SK-N-SH (cell line): Measurements from ENCODE around the gene DNAJC5. TPM values are rescaled to one million over a fixed set of nuclear protein-coding genes. Genes with fewer than 3 reads are reported as not detected.

Experiments
- CTCF ChIA-PET: fragments of 300-600, 350-600 bp; formaldehyde crosslinking; extraction: SDS; loops from one replicate; lab custom pipeline; 2021; lab: Yijun Ruan, JAX
- POLR2A ChIA-PET: fragments of 350-600 bp; sonication (Branson Sonifier 250); formaldehyde crosslinking; extraction: SDS; loops from one replicate; lab custom pipeline; 2020; ENCODE audit warnings: antibody characterized with exemption, inconsistent platforms; lab: Yijun Ruan, JAX
- DNase-seq: peaks from one replicate; pipeline ENCODE4 v3.0.0; 2012
- H2AFZ ChIP-seq: fragments of 200-600 bp; sonication (generic); 2 replicates; pipeline ENCODE4 v1.8.1; 2016; ENCODE audit warnings: antibody characterized with exemption, mild to moderate bottlenecking, low read depth
- H3F3A ChIP-seq: fragments of 200-600 bp; sonication (generic); replicated peaks from 2 replicates; pipeline ENCODE3; 2016; ENCODE audit warnings: antibody characterized with exemption, mild to moderate bottlenecking; ENCODE audit not compliant: insufficient read depth
- H3K27ac ChIP-seq, 2 experiments: fragments of 200-500 bp in 1 of 2; fragments of 200-600 bp in 1 of 2; sonication (Bioruptor generic) in 1 of 2; sonication (generic), shearing (Covaris generic) in 1 of 2; 2 replicates each; pipeline versions ENCODE4 v1.5.1 to v1.6.1; 2014 to 2016; ENCODE audit warnings: low read depth in 2 of 2, inconsistent platforms in 1 of 2, low read length in 1 of 2, mild to moderate bottlenecking in 1 of 2, mixed read lengths in 1 of 2
- H3K27me3 ChIP-seq: fragments of 200-600 bp; sonication (generic), shearing (Covaris generic); 2 replicates; pipeline ENCODE4 v1.6.1; 2016; ENCODE audit warnings: mixed run types; ENCODE audit not compliant: insufficient read depth
- H3K36me3 ChIP-seq, 2 experiments: fragments of 200-500 bp in 1 of 2; fragments of 200-600 bp in 1 of 2; sonication (Bioruptor generic) in 1 of 2; sonication (generic) in 1 of 2; replicated peaks in 1 of 2; 2 replicates each; pipeline versions ENCODE3 to v1.5.1; 2014 to 2016; ENCODE audit warnings: low read length in 1 of 2, mild to moderate bottlenecking in 1 of 2; ENCODE audit not compliant: insufficient read depth in 2 of 2, control insufficient read depth in 1 of 2
- H3K4me1 ChIP-seq, 2 experiments: fragments of 200-500 bp in 1 of 2; fragments of 200-600 bp in 1 of 2; sonication (Bioruptor generic) in 1 of 2; sonication (generic), shearing (Covaris generic) in 1 of 2; 2 replicates each; pipeline versions ENCODE4 v1.5.1 to v1.6.1; 2014 to 2016; ENCODE audit warnings: low read depth in 1 of 2, low read length in 1 of 2, mixed run types in 1 of 2; ENCODE audit not compliant: insufficient read depth in 2 of 2, control insufficient read depth in 1 of 2
- H3K4me2 ChIP-seq: fragments of 200-600 bp; sonication (generic), shearing (Covaris generic); 2 replicates; pipeline ENCODE4 v1.6.1; 2017; ENCODE audit warnings: mixed run types
- H3K4me3 ChIP-seq, 2 experiments: fragments of 200-500 bp in 1 of 2; fragments of 200-600 bp in 1 of 2; sonication (Bioruptor generic) in 1 of 2; sonication (generic), shearing (Covaris generic) in 1 of 2; 2 replicates each; pipeline versions ENCODE4 v1.5.1 to v1.8.1; 2014 to 2016; ENCODE audit warnings: low read depth in 2 of 2, inconsistent platforms in 1 of 2, low read length in 1 of 2, mild to moderate bottlenecking in 1 of 2, mixed read lengths in 1 of 2, moderate library complexity in 1 of 2
- H3K79me2 ChIP-seq: fragments of 200-600 bp; sonication (generic); 2 replicates; pipeline ENCODE4 v1.8.1; 2017; ENCODE audit warnings: mild to moderate bottlenecking; ENCODE audit not compliant: insufficient read depth
- H3K9ac ChIP-seq: fragments of 200-600 bp; sonication (generic); 2 replicates; pipeline ENCODE4 v1.6.1; 2017; ENCODE audit warnings: mixed run types
- H3K9me2 ChIP-seq: fragments of 200-600 bp; sonication (generic); 2 replicates; pipeline ENCODE4 v1.6.1; 2017; ENCODE audit warnings: mixed run types
- H3K9me3 ChIP-seq: fragments of 200-600 bp; sonication (generic); 2 replicates; pipeline ENCODE4 v1.6.1; 2017; ENCODE audit warnings: mixed run types, mild to moderate bottlenecking, moderate library complexity
- H4K20me1 ChIP-seq: fragments of 200-600 bp; sonication (generic); 2 replicates; pipeline ENCODE4 v1.6.1; 2017; ENCODE audit warnings: mild to moderate bottlenecking, mixed run types; ENCODE audit not compliant: insufficient read depth
- CTCF ChIP-seq: fragments of 200-600 bp; sonication (generic); IDR thresholded peaks from 2 replicates; pipeline ENCODE4 v1.6.1; 2017; ENCODE audit warnings: antibody characterized with exemption, mild to moderate bottlenecking, moderate library complexity
- NFIC ChIP-seq: IDR thresholded peaks from 2 replicates; pipeline ENCODE4 v1.4.0; 2012; ENCODE audit warnings: borderline replicate concordance
- PBX3 ChIP-seq: IDR thresholded peaks from 2 replicates; pipeline ENCODE4; 2012
- POLR2AphosphoS5 ChIP-seq: IDR thresholded peaks from 2 replicates; pipeline ENCODE4 v1.6.1; 2012; ENCODE audit warnings: low read depth, low read length
- REST ChIP-seq: IDR thresholded peaks from 2 replicates; pipeline ENCODE4 v1.6.1; 2012; ENCODE audit warnings: mild to moderate bottlenecking, low read depth, low read length, moderate library complexity
- RXRA ChIP-seq: IDR thresholded peaks from 2 replicates; pipeline ENCODE4 v1.4.0; 2012; ENCODE audit warnings: low read depth, mild to moderate bottlenecking, borderline replicate concordance
- SMC3 ChIP-seq: IDR thresholded peaks from 2 replicates; pipeline ENCODE4 v1.6.1; 2012; ENCODE audit warnings: low read depth, low read length, improper control_type of control experiment
- WGBS: methylation state at CpG from one replicate; pipeline ENCODE4 v1.1.6; 2017; ENCODE audit warnings: low lambda C conversion rate; 5-methylcytosine and 5-hydroxymethylcytosine counted together
- polyA plus RNA-seq, 3 experiments: library from polyadenylated mRNA; depleted of rRNA; stranded (reverse); fragments of >200 nt; gene quantifications; 2 replicates each; pipeline ENCODE4 v1.2.3, GENCODE V29; 2012

Gene DNAJC5
- polyA plus RNA-seq, 1 of the 3 experiments (the other 2 are of a cell fraction): 24.2 TPM

GRCh38 chr20:63861365-63861934 is 33.5 kb upstream of the DNAJC5 start, which contains the start of gene ABHD16B (continued):
- no peak for TF ChIP-seq REST
- TF ChIP-seq RXRA: no peak
- TF ChIP-seq CTCF: no peak
- no peak for TF ChIP-seq PBX3

GRCh38 chr20:63861981-63862901 is 32.7 kb upstream of the DNAJC5 start:
- Histone ChIP-seq H4K20me1 (no peaks in the 10 kb centered on the region), H3F3A (peaks cover 3% of the 10 kb centered on the region), H3K4me3 (no peak overlapping the region), H3K27me3 (no peaks in the 10 kb centered on the region), H3K27ac (no peak overlapping the region), H3K36me3 (peaks cover 4 to 13% of the 10 kb centered on the region in 2 experiments), H2AFZ (no peak overlapping the region), H3K79me2 (peaks cover 37% of the 10 kb centered on the region), H3K4me2 (no peak overlapping the region), H3K9me2 (no peaks in the 10 kb centered on the region), H3K9ac (no peak overlapping the region), H3K9me3 (no peaks in the 10 kb centered on the region), H3K4me1 (peaks cover 0 to 33% of the 10 kb centered on the region in 2 experiments; a peak in 1 of 4 replicates)
- WGBS: 97% methylated on average over 49 of the region's 95 CpGs
- DNase-seq: no peak
- POLR2A ChIA-PET: no interaction called here
- CTCF ChIA-PET: interaction anchor here (0.7 to 2.5 kb wide), 2 partner anchors 76 to 87 kb away, joined by 3 to 12 read pairs; no protein-coding TSS in a partner anchor
- no peak for TF ChIP-seq NFIC
- TF ChIP-seq POLR2AphosphoS5: no peak
- TF ChIP-seq SMC3: no peak
